A673 (cell line): ENCODE measurements around the gene SYNE1. TPM values are rescaled to one million over a fixed set of nuclear protein-coding genes. Genes with fewer than 3 reads are reported as not detected.

Experiments
- BruUV-seq: library from RNA; stranded (reverse); fragments of 400-500 nt; replicated peaks from 2 replicates; lab custom pipeline; 2021; lab: Mats Ljungman, UMichigan
- CTCF ChIA-PET: fragments of 300-600 bp; sonication (Branson Sonifier 250); formaldehyde crosslinking; loops from one replicate; lab custom pipeline; 2022; ENCODE audit warnings: antibody characterized with exemption; lab: Charles Lee
- POLR2A ChIA-PET: fragments of 300-600 bp; sonication (Branson Sonifier 250); formaldehyde crosslinking; loops from one replicate; lab custom pipeline; 2022; ENCODE audit warnings: antibody characterized with exemption; ENCODE audit not compliant: low non-redundant PET; lab: Charles Lee
- DNase-seq: peaks from one replicate; pipeline ENCODE4 v3.0.0-alpha.2; 2015; ENCODE audit warnings: low spot score
- H3K27ac ChIP-seq: fragments of 200-600 bp; sonication (generic); 2 replicates; pipeline ENCODE4 v1.5.1; 2016; ENCODE audit warnings: mixed run types, low read depth, mild to moderate bottlenecking, mixed read lengths, antibody characterized with exemption, low read length; ENCODE audit not compliant: poor library complexity, severe bottlenecking
- H3K27me3 ChIP-seq: fragments of 200-600 bp; sonication (generic); replicated peaks from 2 replicates; pipeline ENCODE4 v1.6.1; 2017; ENCODE audit warnings: mixed run types, low read depth, mild to moderate bottlenecking, mixed read lengths, antibody characterized with exemption, low read length; ENCODE audit not compliant: insufficient read depth, poor library complexity
- H3K36me3 ChIP-seq: fragments of 200-600 bp; sonication (generic); 2 replicates; pipeline ENCODE4 v1.6.1; 2016; ENCODE audit warnings: mixed run types, mild to moderate bottlenecking, mixed read lengths, antibody characterized with exemption, low read length; ENCODE audit not compliant: insufficient read depth, poor library complexity, severe bottlenecking
- H3K4me1 ChIP-seq: fragments of 200-600 bp; sonication (generic); 2 replicates; pipeline ENCODE4 v1.6.1; 2017; ENCODE audit warnings: mixed run types, mild to moderate bottlenecking, mixed read lengths, antibody characterized with exemption, low read length; ENCODE audit not compliant: insufficient read depth, poor library complexity, severe bottlenecking
- H3K4me3 ChIP-seq: fragments of 200-600 bp; sonication (generic); 2 replicates; pipeline ENCODE4 v1.5.1; 2016; ENCODE audit warnings: low read depth, mixed run types, mild to moderate bottlenecking, mixed read lengths, low read length; ENCODE audit not compliant: poor library complexity, severe bottlenecking
- H3K9me3 ChIP-seq: fragments of 200-600 bp; sonication (generic); 2 replicates; pipeline ENCODE4 v1.6.1; 2016; ENCODE audit warnings: mixed run types, low read depth, mild to moderate bottlenecking, mixed read lengths, antibody characterized with exemption, low read length; ENCODE audit not compliant: poor library complexity, severe bottlenecking
- EZH2 ChIP-seq: fragments of 200-600 bp; sonication (generic); IDR thresholded peaks from 2 replicates; pipeline ENCODE4 v1.6.1; 2017; ENCODE audit warnings: borderline replicate concordance, low read depth, mild to moderate bottlenecking, mixed read lengths, antibody characterized with exemption, low read length; ENCODE audit not compliant: poor library complexity, severe bottlenecking
- intact Hi-C: fragments of 100-400 bp; cut with micrococcal nuclease; formaldehyde crosslinking; loops from one replicate; pipeline ENCODE4 v1.10.0; 2022; ENCODE audit not compliant: unreplicated experiment
- total RNA-seq: library from RNA; stranded (reverse); gene quantifications from 2 replicates; pipeline ENCODE4 v1.2.3, GENCODE V29; 2021
- TF ChIP-seq, protein P1 (sequence below): fragments of 300-800, 200-600 bp; sonication (generic); conservative IDR thresholded peaks from 2 replicates; pipeline ENCODE4 v1.5.1; 2017; ENCODE audit warnings: low read depth, mild to moderate bottlenecking, antibody characterized with exemption, low read length, moderate library complexity, mixed read lengths

The SYNE1 gene
- total RNA-seq, 1 experiment from 2014 or later: 12.1 TPM

DNA sequence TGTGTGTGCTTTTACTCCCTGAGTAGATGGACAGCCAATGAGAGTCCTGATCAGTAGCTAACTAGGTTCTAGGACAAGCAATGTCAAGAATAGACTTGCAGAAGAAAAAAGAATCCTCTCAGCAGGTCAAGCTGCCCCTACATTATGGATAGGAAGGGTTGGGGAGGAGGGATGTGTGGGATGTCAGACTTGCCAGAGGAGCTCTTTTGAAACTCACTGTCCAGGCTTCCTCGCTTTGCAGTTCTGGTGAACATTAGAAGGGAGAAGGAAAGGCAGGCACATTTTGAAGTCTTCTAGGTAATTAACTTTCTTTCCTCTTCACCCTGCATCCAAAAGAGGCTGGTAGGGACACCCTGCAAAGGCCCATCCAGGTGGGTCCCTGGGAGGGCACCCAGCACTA, 48.7 kb downstream of the SYNE1 start:
- CTCF ChIA-PET: no interaction called here
- Histone ChIP-seq H3K4me1 (no peaks in the 10 kb centered on the region), H3K27ac (no peak overlapping the region), H3K4me3 (no peak overlapping the region), H3K27me3 (no peaks in the 10 kb centered on the region), H3K36me3 (no peaks in the 10 kb centered on the region), H3K9me3 (peaks cover 4% of the 10 kb centered on the region)
- BruUV-seq: no TSS peak
- no peak for TF ChIP-seq EZH2
- TF ChIP-seq, protein P1, sequence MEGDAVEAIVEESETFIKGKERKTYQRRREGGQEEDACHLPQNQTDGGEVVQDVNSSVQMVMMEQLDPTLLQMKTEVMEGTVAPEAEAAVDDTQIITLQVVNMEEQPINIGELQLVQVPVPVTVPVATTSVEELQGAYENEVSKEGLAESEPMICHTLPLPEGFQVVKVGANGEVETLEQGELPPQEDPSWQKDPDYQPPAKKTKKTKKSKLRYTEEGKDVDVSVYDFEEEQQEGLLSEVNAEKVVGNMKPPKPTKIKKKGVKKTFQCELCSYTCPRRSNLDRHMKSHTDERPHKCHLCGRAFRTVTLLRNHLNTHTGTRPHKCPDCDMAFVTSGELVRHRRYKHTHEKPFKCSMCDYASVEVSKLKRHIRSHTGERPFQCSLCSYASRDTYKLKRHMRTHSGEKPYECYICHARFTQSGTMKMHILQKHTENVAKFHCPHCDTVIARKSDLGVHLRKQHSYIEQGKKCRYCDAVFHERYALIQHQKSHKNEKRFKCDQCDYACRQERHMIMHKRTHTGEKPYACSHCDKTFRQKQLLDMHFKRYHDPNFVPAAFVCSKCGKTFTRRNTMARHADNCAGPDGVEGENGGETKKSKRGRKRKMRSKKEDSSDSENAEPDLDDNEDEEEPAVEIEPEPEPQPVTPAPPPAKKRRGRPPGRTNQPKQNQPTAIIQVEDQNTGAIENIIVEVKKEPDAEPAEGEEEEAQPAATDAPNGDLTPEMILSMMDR: no peak
- POLR2A ChIA-PET: no interaction called here
- intact Hi-C loops: no loop called here
- no peak for DNase-seq

DNA sequence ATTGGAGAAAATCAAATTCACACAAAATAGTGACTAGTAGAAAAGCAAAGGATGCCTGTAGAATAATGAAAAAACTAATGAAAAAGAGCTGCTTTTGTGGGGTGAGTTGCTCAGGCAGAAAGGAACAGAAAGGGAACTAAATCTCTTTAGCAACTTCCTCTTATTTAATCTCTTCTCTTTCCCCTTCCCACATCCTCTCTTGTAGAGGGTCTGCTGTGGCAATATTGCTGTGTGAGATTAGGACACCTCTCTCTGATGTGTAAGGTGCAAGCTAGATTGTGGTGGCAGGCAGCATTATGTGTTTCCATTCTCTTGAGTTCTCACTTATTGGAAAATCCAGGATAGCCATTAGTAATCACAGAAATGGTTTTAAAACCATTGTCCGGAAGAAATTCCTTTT, 49.7 kb downstream of the SYNE1 start:
- Histone ChIP-seq H3K9me3 (peaks cover 4% of the 10 kb centered on the region), H3K4me3 (no peak overlapping the region), H3K36me3 (no peaks in the 10 kb centered on the region), H3K27ac (no peak overlapping the region), H3K27me3 (no peaks in the 10 kb centered on the region), H3K4me1 (no peaks in the 10 kb centered on the region)
- BruUV-seq: no TSS peak
- TF ChIP-seq, protein P1: no peak
- TF ChIP-seq EZH2: no peak
- ChIA-PET POLR2A (no interaction called here), CTCF (no interaction called here)
- DNase-seq: no peak
- intact Hi-C loops: no loop called here

DNA sequence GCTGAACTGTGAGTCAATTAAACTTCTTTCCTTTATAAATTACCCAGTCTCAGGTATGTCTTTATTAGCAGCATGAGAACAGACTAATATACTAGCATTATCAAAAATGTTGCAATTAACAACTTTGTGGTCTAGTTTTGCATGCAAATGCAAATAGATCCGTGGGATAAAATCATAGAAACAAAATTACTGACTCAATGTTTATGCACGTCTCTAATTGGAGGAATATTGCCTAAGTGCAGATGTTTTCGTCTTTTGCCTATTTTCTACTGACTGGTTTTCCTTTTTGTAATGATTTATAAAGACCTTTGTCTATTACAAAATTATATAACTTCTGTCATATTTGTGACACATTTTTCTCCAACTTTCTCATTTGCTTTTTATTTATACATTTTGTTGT, 51.9 kb downstream of the SYNE1 start:
- ChIA-PET CTCF (no interaction called here), POLR2A (no interaction called here)
- H3K36me3 ChIP-seq: no peaks in the 10 kb centered on the region
- H3K9me3 ChIP-seq: no peaks in the 10 kb centered on the region
- no peaks in the 10 kb centered on the region for H3K4me1 ChIP-seq
- no TSS peak for BruUV-seq
- DNase-seq: no peak
- intact Hi-C loops: no loop called here
- no peak overlapping the region for H3K4me3 ChIP-seq
- no peaks in the 10 kb centered on the region for H3K27me3 ChIP-seq
- no peak overlapping the region for H3K27ac ChIP-seq
- TF ChIP-seq EZH2: no peak
- TF ChIP-seq, protein P1: no peak
